ENCODE measurements around the gene UCHL5. TPM values are rescaled to one million over a fixed set of nuclear protein-coding genes. Genes with fewer than 3 reads are reported as not detected.

UCHL5 gene
- total and polyA plus RNA-seq, 2 of the 13 experiments (the other 11 are each of a cell fraction or from before 2014, with no cell fraction given), result 18.2 to 44.1 TPM

DNA sequence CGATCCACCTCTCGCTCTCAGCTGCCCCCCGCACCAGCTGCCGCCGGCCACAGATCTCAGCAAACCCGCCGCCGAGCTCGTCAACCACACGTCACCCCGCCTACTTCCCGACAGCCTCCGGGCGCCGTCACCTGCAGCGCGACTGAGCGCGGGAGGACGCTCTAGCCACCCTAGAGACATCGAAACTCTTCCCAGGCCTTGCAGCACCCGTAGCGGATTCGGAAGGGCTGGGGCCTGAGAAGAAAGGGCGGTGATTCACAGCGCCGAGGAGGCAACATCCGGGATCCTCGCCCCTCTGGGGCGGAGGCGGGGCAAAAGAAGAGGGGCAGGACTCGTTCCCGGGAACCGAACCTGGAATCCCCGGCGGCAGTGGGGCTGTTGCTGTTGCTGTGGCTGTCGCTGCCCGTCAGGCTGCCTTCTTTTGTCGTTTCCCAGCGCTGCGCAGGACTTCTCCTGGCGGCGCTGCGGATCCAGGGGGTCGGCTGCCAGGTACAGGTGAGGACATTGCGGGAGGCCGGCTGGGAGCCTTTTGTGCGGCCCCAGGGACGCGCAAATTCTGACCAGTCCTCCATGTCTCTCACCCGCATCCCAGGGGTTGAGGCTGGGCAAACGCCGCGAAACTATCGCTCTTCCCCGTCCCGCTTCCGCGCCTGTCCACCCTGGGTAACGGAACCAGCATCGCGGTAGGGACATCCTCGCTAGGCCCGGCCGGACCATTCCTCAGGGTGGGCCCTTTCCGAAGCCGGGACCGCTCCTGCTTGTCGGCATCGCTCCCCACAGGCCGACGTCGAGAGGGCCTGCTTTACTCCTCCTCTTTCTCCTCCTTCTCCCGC lies at the start of gene UCHL5, which contains the start of gene RO60 (continued):
- TF ChIP-seq ZNF362 (CRISPR knock-in tag; IDR thresholded peaks at IDR 0.05; ENCODE audit: borderline replicate concordance) (peak; percentile 59; the same call in 1 of the 2 replicates), ZNF773 (CRISPR knock-in tag; IDR thresholded peaks at IDR 0.05; ENCODE audit: borderline replicate concordance) (0 out of 2 replicates have a peak, but pooled peaks have one; percentile 21), ZKSCAN1 (IDR thresholded peaks at IDR 0.05; ENCODE audit: low read length) (no peak), FUBP1 (CRISPR knock-in tag; IDR thresholded peaks at IDR 0.05; ENCODE audit: borderline replicate concordance) (0 out of 2 replicates have a peak, but pooled peaks have one; percentile 4), RBFOX2 (IDR thresholded peaks at IDR 0.05; ENCODE audit: low read depth, low read length) (peak; percentile 90), AKNA (CRISPR knock-in tag; IDR thresholded peaks at IDR 0.05; ENCODE audit: borderline replicate concordance) (no peak; the same call in 1 of the 2 replicates), YY1 (IDR thresholded peaks at IDR 0.05; ENCODE audit: insufficient read depth, insufficient replicate concordance, low read depth, low read length) (peak; percentile 66), DMAP1 (CRISPR knock-in tag; IDR thresholded peaks at IDR 0.05) (peak; percentile 93), ZBTB34 (CRISPR knock-in tag; IDR thresholded peaks at IDR 0.05) (no peak), AGO2 (optimal IDR thresholded peaks at IDR 0.05; ENCODE audit: low read depth, low read length) (peak; percentile 78), NCOR1 (IDR thresholded peaks at IDR 0.05; ENCODE audit: borderline replicate concordance, low read length) (no peak; the same call in 1 of the 2 replicates), ZNF24 (IDR thresholded peaks at IDR 0.05) (no peak; the same call in 1 of the 2 replicates), HCFC1 (IDR thresholded peaks at IDR 0.05; ENCODE audit: low read depth, low read length) (peak; percentile 60), RARA (CRISPR knock-in tag; IDR thresholded peaks at IDR 0.05) (peak; percentile 54; the same call in 1 of the 2 replicates), NAIF1 (CRISPR knock-in tag; IDR thresholded peaks at IDR 0.05; ENCODE audit: borderline replicate concordance) (no peak), KLF6 (CRISPR knock-in tag; IDR thresholded peaks at IDR 0.05) (0 out of 2 replicates have a peak, but pooled peaks have one; percentile 53), ZSCAN9 (CRISPR knock-in tag; IDR thresholded peaks at IDR 0.05; ENCODE audit: borderline replicate concordance) (peak; percentile 93), HES4 (CRISPR knock-in tag; IDR thresholded peaks at IDR 0.05; ENCODE audit: borderline replicate concordance) (no peak; the same call in 1 of the 2 replicates), RAD51 (IDR thresholded peaks at IDR 0.05; ENCODE audit: borderline replicate concordance) (no peak), TGIF2 (CRISPR knock-in tag; IDR thresholded peaks at IDR 0.05) (peak; percentile 96)

Data from HepG2 (cell line).